H1 (cell line): ENCODE data around the gene C2orf76. TPM values are rescaled to one million over a fixed set of nuclear protein-coding genes. Genes with fewer than 3 reads are reported as not detected.

Source experiments
- CTCF ChIA-PET: fragments of 300-600 bp; sonication (Branson Sonifier 250); formaldehyde crosslinking; loops from one replicate; lab custom pipeline; 2021; ENCODE audit not compliant: partially characterized antibody; lab: Charles Lee
- POLR2A ChIA-PET: fragments of 300-600 bp; sonication (Branson Sonifier 250); formaldehyde crosslinking; loops from one replicate; lab custom pipeline; 2021; ENCODE audit warnings: inconsistent platforms; ENCODE audit not compliant: partially characterized antibody; lab: Charles Lee
- DNase-seq, 2 experiments: peaks; one replicate each; pipeline versions ENCODE4 v3.0.0 to v3.0.0-alpha.2; 2010 to 2022; ENCODE audit warnings: low spot score in 2 of 2, low read depth in 1 of 2, mixed read lengths in 1 of 2
- FAIRE-seq: peaks from 2 replicates; lab custom pipeline; 2011; peaks lifted over from hg19 to GRCh38; lab: Jason Lieb, UNC
- H2AFZ ChIP-seq: 2 replicates; pipeline ENCODE4 v1.8.1; 2012; ENCODE audit warnings: low read length, inconsistent platforms
- H2AK5ac ChIP-seq: 2 replicates; pipeline ENCODE4 v1.6.1; 2013; ENCODE audit warnings: low read depth, low read length
- H2BK120ac ChIP-seq: replicated peaks from 2 replicates; pipeline ENCODE3; 2013; ENCODE audit warnings: low read depth, low read length, inconsistent platforms
- H2BK12ac ChIP-seq: 2 replicates; pipeline ENCODE4 v1.6.1; 2013; ENCODE audit warnings: low read depth, low read length
- H2BK15ac ChIP-seq: 2 replicates; pipeline ENCODE4 v1.6.1; 2013; ENCODE audit warnings: low read length
- H2BK20ac ChIP-seq: 2 replicates; pipeline ENCODE4 v1.6.1; 2013; ENCODE audit warnings: low read length
- H2BK5ac ChIP-seq: 2 replicates; pipeline ENCODE4 v1.6.1; 2013; ENCODE audit warnings: low read depth, low read length
- H3K14ac ChIP-seq: 2 replicates; pipeline ENCODE4 v1.6.1; 2013; ENCODE audit warnings: inconsistent platforms; ENCODE audit not compliant: insufficient read length
- H3K18ac ChIP-seq: 2 replicates; pipeline ENCODE4 v1.6.1; 2013; ENCODE audit warnings: low read length; ENCODE audit errors: extremely low read depth
- H3K23ac ChIP-seq: 2 replicates; pipeline ENCODE4 v1.6.1; 2013; ENCODE audit warnings: inconsistent platforms; ENCODE audit not compliant: insufficient read length
- H3K23me2 ChIP-seq: 2 replicates; pipeline ENCODE4 v1.6.1; 2013; ENCODE audit warnings: low read depth, low read length
- H3K27ac ChIP-seq: 2 replicates; pipeline ENCODE4 v1.6.1; 2011; ENCODE audit warnings: low read depth, low read length, inconsistent platforms
- H3K27me3 ChIP-seq, 4 experiments: replicated peaks in 1 of 4; 1 replicate in 1 of 4; 2 replicates in 3 of 4; pipeline versions ENCODE4 v1.6.1 to v1.8.1; 2011 to 2013; ENCODE audit warnings: low read length in 3 of 4, mild to moderate bottlenecking in 3 of 4, inconsistent platforms in 2 of 4, mixed read lengths in 2 of 4, moderate library complexity in 1 of 4; ENCODE audit not compliant: control insufficient read depth in 3 of 4, insufficient read depth in 3 of 4; ENCODE audit errors: extremely low read depth in 1 of 4
- H3K36me3 ChIP-seq, 4 experiments: 2 replicates each; pipeline versions ENCODE4 v1.6.1 to v1.8.1; 2011 to 2013; ENCODE audit warnings: mild to moderate bottlenecking in 4 of 4, low read length in 3 of 4, moderate library complexity in 2 of 4, control low read depth in 1 of 4, inconsistent platforms in 1 of 4; ENCODE audit not compliant: insufficient read depth in 4 of 4, control insufficient read depth in 2 of 4
- H3K4ac ChIP-seq: replicated peaks from 2 replicates; pipeline ENCODE3; 2013; ENCODE audit warnings: low read length, low read depth, mixed read lengths, inconsistent platforms; ENCODE audit not compliant: insufficient read length
- H3K4me1 ChIP-seq, 4 experiments: replicated peaks in 1 of 4; 1 replicate in 1 of 4; 2 replicates in 3 of 4; pipeline versions ENCODE4 v1.6.1 to v1.8.1; 2011 to 2013; ENCODE audit warnings: low read length in 3 of 4, inconsistent platforms in 2 of 4, mixed read lengths in 1 of 4; ENCODE audit not compliant: insufficient read depth in 4 of 4, control insufficient read depth in 3 of 4
- H3K4me2 ChIP-seq, 2 experiments: 2 replicates each; pipeline versions ENCODE4 v1.6.1 to v1.8.1; 2011 to 2013; ENCODE audit warnings: low read depth in 2 of 2, low read length in 2 of 2, control low read depth in 1 of 2, inconsistent platforms in 1 of 2, mild to moderate bottlenecking in 1 of 2; ENCODE audit not compliant: insufficient read depth in 1 of 2
- H3K4me3 ChIP-seq, 4 experiments: fragments of 200-600, 300-600 bp in 1 of 4; sonication (generic), shearing (Covaris generic), sonication (Bioruptor Twin) in 1 of 4; 2 replicates each; pipeline versions ENCODE4 v1.5.1 to v1.8.1; 2011 to 2016; ENCODE audit warnings: low read length in 4 of 4, low read depth in 3 of 4, control low read depth in 2 of 4, inconsistent platforms in 2 of 4, mild to moderate bottlenecking in 2 of 4, mixed read lengths in 1 of 4, moderate library complexity in 1 of 4; ENCODE audit not compliant: insufficient read depth in 2 of 4; ENCODE audit errors: extremely low read depth in 1 of 4
- H3K56ac ChIP-seq: replicated peaks from 2 replicates; pipeline ENCODE3; 2013; ENCODE audit warnings: low read depth, mild to moderate bottlenecking, mixed read lengths, low read length, inconsistent platforms; ENCODE audit not compliant: insufficient read length
- H3K79me1 ChIP-seq: 2 replicates; pipeline ENCODE4 v1.6.1; 2013; ENCODE audit warnings: low read depth, low read length, control low read depth
- H3K79me2 ChIP-seq, 2 experiments: 2 replicates each; pipeline versions ENCODE4 v1.6.1 to v1.8.1; 2012 to 2013; ENCODE audit warnings: low read length in 2 of 2, mild to moderate bottlenecking in 2 of 2, inconsistent platforms in 1 of 2; ENCODE audit not compliant: insufficient read depth in 2 of 2, control insufficient read depth in 1 of 2
- H3K9ac ChIP-seq, 4 experiments: replicated peaks in 1 of 4; 1 replicate in 1 of 4; 2 replicates in 3 of 4; pipeline versions ENCODE4 v1.6.1 to v1.8.1; 2011 to 2013; ENCODE audit warnings: low read depth in 3 of 4, low read length in 3 of 4, control low read depth in 2 of 4, mild to moderate bottlenecking in 2 of 4, moderate library complexity in 2 of 4, inconsistent platforms in 1 of 4; ENCODE audit errors: extremely low read depth in 1 of 4
- H3K9me3 ChIP-seq, 2 experiments: 2 replicates each; pipeline versions ENCODE4 v1.6.1 to v1.8.1; 2012 to 2013; ENCODE audit warnings: mild to moderate bottlenecking in 2 of 2, moderate library complexity in 2 of 2, control low read depth in 1 of 2, inconsistent platforms in 1 of 2, low read depth in 1 of 2, low read length in 1 of 2, mixed read lengths in 1 of 2; ENCODE audit not compliant: insufficient read depth in 2 of 2
- H4K20me1 ChIP-seq, 2 experiments: replicated peaks in 1 of 2; 2 replicates each; pipeline versions ENCODE3 to v1.8.1; 2011 to 2013; ENCODE audit warnings: inconsistent platforms in 2 of 2, low read length in 2 of 2, mild to moderate bottlenecking in 1 of 2; ENCODE audit not compliant: insufficient read depth in 2 of 2, control insufficient read depth in 1 of 2
- H4K5ac ChIP-seq: 2 replicates; pipeline ENCODE4 v1.6.1; 2013; ENCODE audit warnings: low read length, low read depth, mixed read lengths, inconsistent platforms; ENCODE audit not compliant: insufficient read length
- H4K8ac ChIP-seq: 2 replicates; pipeline ENCODE4 v1.8.0; 2013; ENCODE audit warnings: mild to moderate bottlenecking, moderate library complexity, low read length, inconsistent platforms; ENCODE audit not compliant: insufficient read depth; ENCODE audit errors: extremely low read depth
- H4K91ac ChIP-seq: replicated peaks from 2 replicates; pipeline ENCODE3; 2013; ENCODE audit warnings: low read length, mixed read lengths, inconsistent platforms; ENCODE audit not compliant: insufficient read length
- SRF ChIP-seq: IDR thresholded peaks from 2 replicates; pipeline ENCODE4 v1.6.1; 2011; ENCODE audit warnings: mild to moderate bottlenecking, low read depth, low read length, moderate library complexity
- WGBS, 2 experiments: shearing (Covaris generic) in 1 of 2; methylation state at CpG; one replicate each; pipeline versions ENCODE4 v1.1.6 to v1.1.7; 2013 to 2015; ENCODE audit warnings: low lambda C conversion rate in 2 of 2, mixed read lengths in 2 of 2, inconsistent platforms in 1 of 2, low coverage in 1 of 2, missing lambda C conversion rate in 1 of 2; ENCODE audit not compliant: insufficient replicate concordance in 2 of 2, insufficient coverage in 1 of 2, insufficient read length in 1 of 2; ENCODE audit errors: extremely low coverage in 1 of 2, missing lambda C conversion rate in 1 of 2; 5-methylcytosine and 5-hydroxymethylcytosine counted together
- polyA plus RNA-seq, 7 experiments: library from polyadenylated mRNA; depleted of rRNA in 3 of 7; stranded (reverse) in 5 of 7; unstranded in 2 of 7; fragments of >200 nt in 5 of 7; fragments of 200-250 nt in 2 of 7; gene quantifications; 1 replicate in 5 of 7; 2 replicates in 1 of 7; 4 replicates in 1 of 7; pipeline versions ENCODE4 v1.2.1 to v1.2.3, GENCODE V29; 2011 to 2013; ENCODE audit warnings: missing spikeins in 2 of 7, mixed read lengths in 2 of 7
- total RNA-seq: library from RNA; stranded (reverse); fragmentation: NEBNext Ultra II Directional; extraction: Animal tissue kit (Norgen Biotek cat#: 25700); gene quantifications from 2 replicates; pipeline ENCODE4 v1.2.1, GENCODE V29; 2021

C2orf76 gene
- total and polyA plus RNA-seq, 2 of the 8 experiments (the other 6 are each of a cell fraction or from before 2014, with no cell fraction given): 4.4 to 5.0 TPM

DNA sequence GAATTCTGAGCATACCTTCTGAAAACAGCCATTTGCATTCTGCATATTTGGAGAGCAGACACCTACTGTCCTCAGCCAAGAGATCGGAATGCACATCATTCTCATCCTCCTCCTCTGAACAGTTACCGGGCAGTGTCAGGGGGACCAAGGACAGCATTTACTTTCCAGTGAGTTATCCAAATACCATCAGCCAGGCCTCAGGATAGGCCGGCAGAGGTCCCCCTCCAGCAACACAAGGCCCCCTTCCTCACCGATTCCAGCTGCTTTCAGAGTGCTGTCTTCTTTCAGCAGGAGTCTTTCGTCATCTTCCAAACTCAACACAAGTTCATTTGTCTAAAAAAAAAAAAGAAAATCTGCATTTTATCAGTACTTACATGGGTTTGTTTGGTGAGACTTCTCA, 55.3 kb downstream of the C2orf76 start:
- no peak overlapping the region for H4K5ac ChIP-seq
- H3K79me1 ChIP-seq: no peaks in the 10 kb centered on the region
- H2BK120ac ChIP-seq: no peak overlapping the region
- H3K9me3 ChIP-seq: no peaks in the 10 kb centered on the region
- peaks cover 0 to 5% (median 1%) of the 10 kb centered on the region in 4 experiments; a peak in 2 of 7 replicates for H3K4me1 ChIP-seq
- no peaks in the 10 kb centered on the region for H3K36me3 ChIP-seq
- H2AK5ac ChIP-seq: no peak overlapping the region
- no peak overlapping the region for H2BK5ac ChIP-seq
- H3K18ac ChIP-seq: no peak overlapping the region
- no peak overlapping the region for H3K9ac ChIP-seq
- no peak overlapping the region for H2BK20ac ChIP-seq
- no peak overlapping the region for H2BK15ac ChIP-seq
- H3K79me2 ChIP-seq: no peaks in the 10 kb centered on the region
- H3K27ac ChIP-seq: no peak overlapping the region
- H3K23me2 ChIP-seq: no peaks in the 10 kb centered on the region
- H3K4me2 ChIP-seq: no peak overlapping the region
- FAIRE-seq: no peak
- H3K4me3 ChIP-seq: no peak overlapping the region
- no peak overlapping the region for H4K91ac ChIP-seq
- H3K4ac ChIP-seq: no peak overlapping the region
- POLR2A ChIA-PET: no interaction called here
- H2AFZ ChIP-seq: no peak overlapping the region
- no peak for DNase-seq
- H4K8ac ChIP-seq: no peak overlapping the region
- no peaks in the 10 kb centered on the region for H4K20me1 ChIP-seq
- no peak overlapping the region for H3K14ac ChIP-seq
- H3K27me3 ChIP-seq: no peaks in the 10 kb centered on the region
- no peak overlapping the region for H2BK12ac ChIP-seq
- no peak overlapping the region for H3K23ac ChIP-seq
- CTCF ChIA-PET: interaction anchor here (0.6 to 4.6 kb wide), 17 partner anchors 12 to 435 kb away, joined by 3 to 27 read pairs (median 4); no protein-coding TSS in a partner anchor
- no peak overlapping the region for H3K56ac ChIP-seq
- WGBS, 2 experiments: 64% methylated on average over 5 of the region's 5 CpGs; no CpG with 5 or more reads in 1 of the 2 experiments
- no peak for TF ChIP-seq SRF
